GM21717 (cell line): ENCODE data around the gene HOXA5.

Experiments
- ATAC-seq: cut with Tn5 transposase; IDR thresholded peaks from one replicate; pipeline ENCODE4 v1.9.1; 2021; ENCODE audit warnings: mild to moderate bottlenecking, moderate library complexity; ENCODE audit not compliant: unreplicated experiment

HOXA5 gene

DNA sequence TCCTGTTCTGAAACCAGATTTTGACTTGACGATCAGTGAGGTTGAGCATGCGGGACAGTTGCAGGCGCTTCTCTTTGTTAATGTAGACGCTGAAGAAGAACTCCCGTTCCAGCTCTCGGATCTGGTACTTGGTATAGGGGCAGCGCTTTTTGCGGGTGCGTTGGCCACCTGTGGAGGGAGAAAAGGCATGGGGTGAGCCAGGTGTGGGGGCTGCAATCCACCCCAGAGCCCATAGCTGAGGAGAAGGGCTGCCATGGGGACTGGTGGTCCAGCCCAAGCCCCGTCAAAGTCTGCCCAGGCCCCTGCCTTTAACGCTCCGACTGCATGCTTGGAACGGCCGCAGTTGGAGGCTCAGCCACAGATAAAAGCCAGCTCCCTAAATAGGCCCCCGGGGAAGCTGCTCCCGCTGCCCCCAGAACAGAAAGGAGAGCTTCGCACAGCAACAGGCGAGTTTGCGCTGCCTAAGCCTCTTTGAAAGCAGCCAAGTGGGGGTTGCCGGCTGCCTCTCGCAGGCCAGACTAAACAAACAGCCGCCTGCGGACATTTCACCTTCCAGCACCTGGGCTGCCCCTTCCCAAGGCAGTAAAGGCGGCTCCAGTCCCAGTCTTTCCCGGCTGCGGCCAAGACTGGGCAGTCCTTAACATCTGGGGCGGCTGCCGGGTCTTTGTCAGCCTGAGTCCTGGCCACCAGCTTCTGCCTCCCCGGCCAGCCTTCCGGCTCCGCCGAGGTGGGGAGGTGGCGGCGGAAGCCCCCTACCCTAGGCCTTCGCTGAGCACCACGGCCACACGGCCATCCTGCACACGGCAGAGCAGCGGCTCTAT, 39.6 kb upstream of the HOXA5 start:
- no peak for ATAC-seq

- no peak for ATAC-seq
Observed at GRCh38 chr7:27182285-27182841, 38.9 kb upstream of the HOXA5 start.

DNA sequence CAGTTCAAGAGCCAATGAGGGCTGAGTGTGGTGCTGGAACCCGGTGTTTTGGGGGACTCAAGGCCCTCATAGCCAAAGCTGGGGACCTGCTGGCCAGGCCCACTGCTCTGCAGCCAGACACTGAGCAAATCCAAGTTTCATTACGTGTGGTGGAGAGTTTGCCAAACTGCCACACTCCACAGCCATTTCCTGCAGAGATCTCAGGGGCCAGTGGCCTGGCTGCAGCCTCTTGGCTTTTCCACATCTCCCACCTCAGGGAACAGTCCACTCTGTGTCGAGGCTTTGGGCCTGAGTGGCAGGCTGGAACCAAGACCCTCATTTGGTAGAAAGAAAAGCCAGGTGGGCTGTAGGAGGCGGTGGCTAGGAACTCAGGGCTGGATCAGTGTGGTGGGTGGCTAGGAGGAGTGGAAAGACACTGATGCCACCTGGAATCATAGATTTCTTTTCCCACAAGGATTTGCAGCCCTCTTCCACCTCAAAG, 38.4 kb upstream of the HOXA5 start:
- ATAC-seq = no peak

DNA sequence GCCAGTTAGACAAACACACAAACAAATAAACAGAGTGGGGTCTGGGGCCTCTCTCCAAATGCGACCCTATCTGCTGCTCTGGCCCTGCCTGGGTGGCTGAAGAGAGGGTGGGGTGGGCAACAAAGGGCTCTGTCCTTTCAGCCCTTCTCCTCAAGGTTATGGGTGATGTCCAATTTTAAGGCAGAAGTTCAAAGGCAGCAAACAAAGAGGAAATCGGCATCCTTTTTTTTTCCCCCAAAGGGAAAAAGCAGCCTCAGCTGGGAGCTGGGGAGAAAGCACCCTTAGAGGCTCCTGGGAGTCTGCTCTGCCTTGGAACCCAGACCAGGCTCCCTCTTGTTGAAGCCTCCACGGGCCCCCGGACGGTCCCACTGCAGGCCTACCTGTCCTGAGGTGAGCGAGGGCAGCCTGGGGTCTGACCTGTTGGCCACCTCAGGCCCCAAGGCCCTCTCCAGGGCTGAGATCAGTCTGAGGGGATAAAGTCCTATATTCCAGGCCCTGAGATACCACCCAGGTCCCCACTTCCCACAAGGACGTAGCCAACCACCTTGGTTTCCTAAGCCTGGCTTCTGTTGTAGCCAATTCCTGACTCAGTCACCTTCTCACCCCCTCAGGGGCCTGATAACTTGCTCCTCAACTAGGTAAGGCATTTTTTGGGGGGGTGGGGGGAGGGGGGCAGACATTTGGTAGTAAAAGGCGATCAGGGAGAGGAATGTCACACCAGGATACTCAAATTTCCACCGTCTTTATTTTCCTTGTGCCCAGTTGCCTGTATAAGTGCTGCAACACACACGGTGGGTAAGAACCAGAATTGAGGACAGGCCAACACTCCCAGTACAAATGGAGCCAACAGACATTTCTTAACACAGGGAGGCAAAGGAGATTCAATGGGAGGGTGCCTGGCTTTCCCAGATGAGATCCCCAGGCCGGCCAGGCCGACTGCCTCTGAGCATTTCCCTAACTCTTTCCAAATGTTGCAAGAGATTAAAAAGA, 37.2 kb upstream of the HOXA5 start:
- no peak for ATAC-seq

GRCh38 chr7:27179503-27180430, 36.3 kb upstream of the HOXA5 start:
- ATAC-seq = no peak

- ATAC-seq = no peak
Observed at GRCh38 chr7:27179030-27179429, 35.5 kb upstream of the HOXA5 start.

DNA sequence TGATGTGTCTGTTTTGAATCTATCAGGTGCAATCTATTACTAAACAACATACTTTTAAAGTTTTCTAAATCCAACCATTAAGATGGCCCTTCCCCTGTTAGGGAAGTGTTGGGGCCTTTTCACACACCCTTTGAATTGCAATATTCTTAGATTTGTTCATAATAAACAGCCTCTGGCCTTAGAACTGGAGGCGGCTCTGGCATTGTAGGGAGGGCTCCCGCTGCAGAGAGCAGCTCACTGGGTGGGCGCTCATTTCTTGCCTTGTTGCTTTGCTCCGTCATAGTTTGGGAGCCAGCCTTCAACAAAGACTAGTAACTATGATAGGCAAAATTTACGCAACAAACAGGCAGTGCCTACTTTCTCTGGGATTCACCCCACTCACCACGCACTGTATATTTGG, 34.9 kb upstream of the HOXA5 start:
- no peak for ATAC-seq

GRCh38 chr7:27177795-27178320, 34.4 kb upstream of the HOXA5 start:
- no peak for ATAC-seq

DNA sequence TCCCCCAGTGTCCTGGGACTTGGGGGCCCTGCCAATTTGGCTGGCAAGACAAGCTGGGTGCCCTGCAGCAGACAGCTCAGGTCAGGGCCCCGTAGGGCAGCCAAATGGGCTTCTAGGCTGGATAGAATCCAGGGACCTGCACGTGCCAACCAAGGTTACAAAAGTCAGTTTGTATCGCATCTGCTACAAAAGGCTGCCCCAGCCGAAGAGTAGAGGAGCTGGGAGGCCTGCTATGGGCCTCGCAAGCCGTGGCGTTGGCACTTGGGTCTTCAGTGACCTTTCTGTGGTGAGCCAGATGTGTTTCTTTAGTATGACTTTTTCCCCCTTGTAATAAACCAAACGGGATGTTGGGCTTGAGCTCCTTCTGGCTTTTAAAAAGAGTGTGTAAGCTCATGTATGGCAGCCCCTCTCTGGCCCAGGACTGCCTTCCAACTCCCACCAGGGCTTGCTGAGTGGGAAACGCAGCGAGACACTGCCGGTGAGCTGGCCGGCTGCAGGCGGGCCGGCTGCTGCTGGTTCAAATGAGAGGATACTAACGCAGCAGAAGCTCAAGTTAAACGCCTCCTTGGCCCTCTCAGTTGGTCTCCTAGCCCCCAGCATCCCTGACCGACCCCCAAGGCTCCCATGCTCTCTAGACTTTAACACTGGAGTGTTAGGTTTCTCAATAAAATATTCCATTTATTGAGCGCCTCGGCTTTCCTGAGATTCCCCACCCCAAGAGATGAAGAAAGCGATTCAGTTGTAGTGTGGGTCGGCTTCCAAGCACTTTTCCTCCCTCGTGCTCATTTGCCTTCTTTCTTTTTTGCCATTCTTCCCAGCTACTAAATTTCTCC, 33.7 kb upstream of the HOXA5 start:
- no peak for ATAC-seq

- no peak for ATAC-seq
Observed at GRCh38 chr7:27176524-27176845, 33.0 kb upstream of the HOXA5 start.

DNA sequence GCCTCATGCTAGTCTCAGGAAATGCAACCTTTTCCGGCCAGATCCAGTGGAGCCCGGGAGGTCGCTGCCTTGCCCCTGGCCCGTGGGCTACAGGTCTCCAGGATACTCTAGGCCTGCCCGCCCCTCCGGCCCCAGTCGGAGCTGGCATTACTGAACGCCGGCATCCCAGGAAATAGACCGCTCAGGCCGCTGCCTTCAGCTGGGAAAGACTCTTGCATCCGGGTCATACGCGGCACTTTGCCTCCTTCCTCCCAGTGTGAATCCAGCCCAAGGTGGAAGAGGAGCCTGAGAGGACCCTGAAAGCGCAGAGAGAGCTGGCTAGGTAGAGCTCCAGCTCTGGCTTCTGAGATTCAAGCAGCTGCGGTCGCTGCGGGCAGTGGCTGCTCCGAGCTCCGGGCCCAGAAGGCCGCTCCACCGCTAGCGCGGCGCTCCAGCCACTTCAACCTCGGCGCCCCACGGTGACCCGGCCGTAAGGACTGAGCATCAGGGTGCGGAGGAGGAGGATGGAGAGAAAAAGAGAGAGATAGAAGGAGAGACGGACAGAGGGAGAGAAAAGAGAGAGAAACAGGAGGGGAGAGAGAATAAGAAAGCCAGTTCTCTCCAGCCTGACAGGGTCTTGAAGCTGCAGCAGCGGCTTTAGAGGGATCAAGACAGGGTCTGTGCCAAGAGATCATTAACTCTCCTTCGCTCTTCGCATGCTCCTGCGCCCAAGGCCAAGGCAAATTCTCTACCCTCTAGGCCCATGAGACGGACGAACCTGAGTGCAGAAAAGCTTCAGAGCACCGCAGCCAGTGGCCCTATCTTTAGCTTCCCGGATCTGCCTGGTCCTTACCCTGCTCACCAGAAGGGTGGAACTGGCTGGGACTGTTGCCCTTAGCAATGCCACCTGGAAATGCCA, 32.4 kb upstream of the HOXA5 start:
- ATAC-seq = no peak

DNA sequence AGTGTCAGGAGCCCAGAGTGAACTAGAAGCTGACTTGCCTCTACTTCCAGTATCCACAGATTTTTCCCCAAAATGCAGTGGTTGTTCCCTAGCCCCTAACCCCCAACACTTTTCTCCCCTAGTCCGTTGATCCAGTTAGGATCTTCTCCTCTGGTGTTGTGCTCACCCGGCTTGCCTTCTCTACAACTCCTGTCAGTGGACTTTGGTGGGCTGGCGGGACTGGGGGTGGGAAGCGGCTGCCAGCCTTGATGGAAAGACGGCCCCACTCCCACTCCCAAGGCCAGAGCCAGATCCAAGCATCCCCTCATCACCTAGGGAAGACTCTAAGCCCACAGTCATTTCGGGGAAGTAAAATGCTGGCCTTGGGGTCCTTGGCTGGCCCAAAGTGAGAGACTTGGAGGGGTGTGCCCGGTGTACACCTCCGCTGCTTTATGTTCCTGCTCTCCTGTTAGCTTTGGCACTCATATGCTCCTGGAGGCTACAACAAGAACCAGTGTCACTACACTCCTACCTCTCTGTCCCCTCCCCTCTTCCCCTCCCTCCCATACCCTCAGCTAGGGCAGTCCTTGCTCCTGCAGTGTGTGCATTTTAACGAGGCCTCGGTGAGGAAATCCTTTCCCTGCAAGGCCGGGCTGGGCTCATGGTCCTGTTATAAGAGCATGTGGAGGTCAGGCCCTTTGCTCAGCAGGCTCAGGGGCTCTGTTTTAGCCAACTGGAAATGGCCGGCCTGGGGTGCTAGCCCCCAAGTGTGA, 31.6 kb upstream of the HOXA5 start:
- no peak for ATAC-seq

DNA sequence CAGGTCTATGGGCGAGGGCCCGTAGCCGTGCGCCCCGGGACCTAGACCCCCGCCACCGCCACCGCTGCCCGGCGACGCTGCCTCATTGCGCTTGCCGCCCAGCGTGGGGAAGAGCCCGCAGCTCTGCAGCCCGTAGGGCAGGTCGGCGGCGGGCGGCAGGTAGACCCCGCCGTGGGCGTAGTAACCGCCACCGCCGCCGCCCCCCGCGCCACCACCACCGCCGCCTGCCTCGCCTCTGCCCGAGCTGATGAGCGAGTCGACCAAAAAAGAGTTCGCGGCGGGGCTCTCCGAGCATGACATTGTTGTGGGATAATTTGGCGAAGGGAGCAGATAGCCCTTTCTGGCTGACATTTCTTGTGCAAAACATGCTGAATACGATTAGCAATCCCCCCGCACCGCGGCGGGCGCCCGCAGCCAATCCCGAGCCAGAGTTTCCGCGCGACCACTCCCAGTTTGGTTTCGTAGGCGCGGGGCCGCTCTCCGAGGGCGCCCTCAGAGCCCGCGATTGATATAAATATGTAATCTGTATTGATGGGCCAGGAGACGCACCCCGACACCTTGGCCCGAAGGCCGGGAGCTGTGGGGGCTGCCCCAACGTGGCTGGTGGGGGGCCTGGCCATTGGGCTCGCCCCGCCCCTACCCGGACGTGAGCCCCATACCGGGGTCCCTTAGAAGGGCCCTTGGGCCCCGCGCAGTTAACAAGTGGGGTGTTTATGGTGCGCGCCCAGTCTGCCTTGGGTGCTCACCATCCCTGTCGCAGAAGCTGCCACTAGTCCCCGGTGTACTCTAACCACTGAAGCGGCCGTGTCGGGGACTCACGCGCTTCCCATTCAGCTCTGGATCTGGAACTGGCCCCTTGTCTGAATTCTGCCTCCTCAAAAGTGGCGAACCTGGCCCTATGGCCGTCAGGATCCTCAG, 30.7 kb upstream of the HOXA5 start, which contains the start of gene HOXA10:
Gene HOXA10 (minus strand): TSS at position 365 of the 918 bp plus-strand sequence. CDS start 14 bp downstream, at position 351.
- no peak for ATAC-seq

- no peak for ATAC-seq
Observed at GRCh38 chr7:27173511-27173955, 30.1 kb upstream of the HOXA5 start.

DNA sequence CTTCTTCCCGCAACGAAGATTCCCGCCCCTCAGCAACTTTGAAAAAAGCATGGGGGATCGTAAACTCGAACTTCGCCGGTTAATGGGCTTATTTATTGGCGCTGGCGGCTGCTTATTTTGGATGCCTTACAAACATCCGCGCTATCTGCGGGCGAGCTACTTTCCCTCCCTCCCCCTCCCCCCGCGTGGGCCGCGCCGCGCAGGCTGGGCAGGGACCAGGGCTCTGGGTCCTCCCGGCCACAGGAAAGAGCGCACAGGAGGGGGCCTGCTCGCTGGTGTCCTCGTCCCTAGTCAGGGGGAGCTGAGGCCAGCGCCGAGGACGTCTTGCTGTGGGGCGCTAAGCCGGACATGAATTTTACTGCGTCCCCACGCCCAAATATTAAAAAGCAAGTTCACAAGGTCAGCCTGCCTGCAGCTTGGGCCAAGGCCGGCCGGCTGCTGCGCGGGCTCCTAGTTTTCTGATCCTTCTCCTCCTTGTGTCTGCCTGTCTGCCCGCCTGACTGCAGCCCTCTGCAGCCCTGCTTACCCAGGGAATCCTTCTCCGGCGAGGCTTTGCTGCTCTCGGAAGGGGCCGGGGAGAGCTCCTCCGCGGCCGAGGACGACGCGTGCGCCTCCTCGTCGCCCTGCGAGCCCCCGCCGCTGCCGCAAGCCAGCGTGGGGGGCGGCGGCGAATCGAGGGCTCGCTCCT, 29.5 kb upstream of the HOXA5 start:
- ATAC-seq = no peak

- ATAC-seq = no peak
Observed at GRCh38 chr7:27172315-27172774, 28.9 kb upstream of the HOXA5 start.
